Sigmoid colon (tissue), 7 donors: ENCODE measurements around the gene MMP24. TPM values are rescaled to one million over a fixed set of nuclear protein-coding genes. Genes with fewer than 3 reads are reported as not detected.

Experiments
- DNase-seq: peaks from one replicate; pipeline ENCODE4 v3.0.0-alpha.2; 2019
- H3K27ac ChIP-seq, 4 donors: fragments of 200-600 bp; sonication (generic); one replicate each; pipeline ENCODE4 v1.5.1; 2016 to 2019; ENCODE audit warnings: mild to moderate bottlenecking in 1 of 4
- H3K27me3 ChIP-seq, 3 donors: fragments of 200-600 bp; sonication (generic); one replicate each; pipeline ENCODE4 v1.5.1; 2019; ENCODE audit warnings: mild to moderate bottlenecking in 1 of 3
- H3K36me3 ChIP-seq, 4 donors: fragments of 200-600 bp; sonication (generic); one replicate each; pipeline ENCODE4 v1.5.1; 2016 to 2019
- H3K4me1 ChIP-seq, 4 donors: fragments of 200-600 bp; sonication (generic); one replicate each; pipeline ENCODE4 v1.5.1; 2017 to 2019
- H3K4me3 ChIP-seq, 4 donors: fragments of 200-600 bp; sonication (generic); one replicate each; pipeline ENCODE4 v1.5.1; 2017 to 2019; ENCODE audit warnings: mild to moderate bottlenecking in 2 of 4, moderate library complexity in 1 of 4
- H3K9me3 ChIP-seq, 4 donors: fragments of 200-600 bp in 3 of 4; sonication (generic) in 3 of 4; one replicate each; pipeline versions ENCODE4 v1.5.1 to v1.6.1; 2013 to 2019
- EP300 ChIP-seq, 4 donors: sonication (generic); formaldehyde crosslinking; IDR thresholded peaks; one replicate each; pipeline ENCODE4 v1.6.1; 2017; ENCODE audit warnings: antibody characterized with exemption in 4 of 4
- POLR2A ChIP-seq, 2 donors: fragments of 450-650 bp; IDR thresholded peaks; one replicate each; pipeline ENCODE4 v1.6.1; 2016; ENCODE audit warnings: antibody characterized with exemption in 2 of 2, mild to moderate bottlenecking in 2 of 2, moderate library complexity in 2 of 2
- POLR2AphosphoS5 ChIP-seq, 4 donors: sonication (generic); formaldehyde crosslinking; IDR thresholded peaks; one replicate each; pipeline ENCODE4 v1.6.1; 2017; ENCODE audit warnings: antibody characterized with exemption in 4 of 4
- WGBS, 2 donors: extraction: QIAGEN DNeasy Blood & Tissue Kit; methylation state at CpG; one replicate each; pipeline ENCODE4 v1.1.7; 2013; 5-methylcytosine and 5-hydroxymethylcytosine counted together
- intact Hi-C: fragments of 100-400 bp; cut with DNase I; formaldehyde crosslinking; loops from one replicate; pipeline ENCODE4 v1.15.1; 2023
- polyA plus RNA-seq, 3 donors: library from polyadenylated mRNA; stranded (reverse); fragments of 200-250 nt; gene quantifications; one replicate each; pipeline ENCODE4 v1.2.3, GENCODE V29; 2013
- total RNA-seq, 4 donors: library from RNA; depleted of rRNA; stranded (reverse); fragments of >200 nt; gene quantifications; one replicate each; pipeline ENCODE4 v1.1.0, GENCODE V29; 2016
- TF ChIP-seq, protein P1 (sequence below), 4 experiments: fragments of 450-650 bp in 3 of 4; fragments of 200-600 bp in 1 of 4; IDR thresholded peaks; one replicate each; pipeline ENCODE4 v1.5.1; 2016 to 2019; ENCODE audit warnings: antibody characterized with exemption in 4 of 4, mild to moderate bottlenecking in 3 of 4, moderate library complexity in 2 of 4
- donor health status: healthy with polysubstance abuse.
- donor health status: Bipolar disorder and iron deficiency.
- donor health status: healthy.

MMP24 gene
- total and polyA plus RNA-seq, 7 donors, result under 0.01 to 1.4 (median 0.46) TPM

DNA sequence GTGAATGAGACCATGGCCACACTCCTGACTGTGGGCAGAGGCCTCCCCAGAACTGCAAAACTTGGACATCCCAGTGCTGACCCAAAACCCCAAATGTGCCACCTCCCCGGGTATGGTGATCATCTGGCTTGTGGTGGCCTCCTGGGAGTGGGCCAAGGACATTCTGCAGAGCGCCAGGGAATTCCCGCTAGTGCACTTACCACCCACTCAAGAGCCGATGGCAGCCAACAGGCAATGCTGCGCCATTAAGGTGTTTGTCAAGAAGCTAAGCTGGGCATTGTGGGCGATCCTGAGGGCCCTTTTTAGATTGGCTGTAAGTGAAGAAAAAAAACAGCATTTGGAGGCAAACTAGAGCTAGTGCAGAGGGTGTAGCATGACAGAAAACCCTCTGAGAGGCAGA lies 9.4 kb downstream of the MMP24 start:
- Histone ChIP-seq H3K9me3 (no peaks in the 10 kb centered on the region), H3K27ac (no peak overlapping the region), H3K4me1 (peaks cover 0 to 5% (median 0%) of the 10 kb centered on the region in 4 donors), H3K36me3 (peaks cover 0 to 13% (median 5%) of the 10 kb centered on the region in 4 donors), H3K4me3 (no peak overlapping the region), H3K27me3 (no peaks in the 10 kb centered on the region)
- 94 to 96% methylated on average over 6 of the region's 6 CpGs for WGBS, 2 donors
- TF ChIP-seq EP300 (IDR thresholded peaks at IDR 0.05), result no peak
- no peak for TF ChIP-seq POLR2AphosphoS5 (IDR thresholded peaks at IDR 0.05)
- TF ChIP-seq, protein P1, sequence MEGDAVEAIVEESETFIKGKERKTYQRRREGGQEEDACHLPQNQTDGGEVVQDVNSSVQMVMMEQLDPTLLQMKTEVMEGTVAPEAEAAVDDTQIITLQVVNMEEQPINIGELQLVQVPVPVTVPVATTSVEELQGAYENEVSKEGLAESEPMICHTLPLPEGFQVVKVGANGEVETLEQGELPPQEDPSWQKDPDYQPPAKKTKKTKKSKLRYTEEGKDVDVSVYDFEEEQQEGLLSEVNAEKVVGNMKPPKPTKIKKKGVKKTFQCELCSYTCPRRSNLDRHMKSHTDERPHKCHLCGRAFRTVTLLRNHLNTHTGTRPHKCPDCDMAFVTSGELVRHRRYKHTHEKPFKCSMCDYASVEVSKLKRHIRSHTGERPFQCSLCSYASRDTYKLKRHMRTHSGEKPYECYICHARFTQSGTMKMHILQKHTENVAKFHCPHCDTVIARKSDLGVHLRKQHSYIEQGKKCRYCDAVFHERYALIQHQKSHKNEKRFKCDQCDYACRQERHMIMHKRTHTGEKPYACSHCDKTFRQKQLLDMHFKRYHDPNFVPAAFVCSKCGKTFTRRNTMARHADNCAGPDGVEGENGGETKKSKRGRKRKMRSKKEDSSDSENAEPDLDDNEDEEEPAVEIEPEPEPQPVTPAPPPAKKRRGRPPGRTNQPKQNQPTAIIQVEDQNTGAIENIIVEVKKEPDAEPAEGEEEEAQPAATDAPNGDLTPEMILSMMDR (IDR thresholded peaks at IDR 0.05), result no peak
- no peak for TF ChIP-seq POLR2A (IDR thresholded peaks at IDR 0.05)
- no peak for DNase-seq
- intact Hi-C loops, result no loop called here

DNA sequence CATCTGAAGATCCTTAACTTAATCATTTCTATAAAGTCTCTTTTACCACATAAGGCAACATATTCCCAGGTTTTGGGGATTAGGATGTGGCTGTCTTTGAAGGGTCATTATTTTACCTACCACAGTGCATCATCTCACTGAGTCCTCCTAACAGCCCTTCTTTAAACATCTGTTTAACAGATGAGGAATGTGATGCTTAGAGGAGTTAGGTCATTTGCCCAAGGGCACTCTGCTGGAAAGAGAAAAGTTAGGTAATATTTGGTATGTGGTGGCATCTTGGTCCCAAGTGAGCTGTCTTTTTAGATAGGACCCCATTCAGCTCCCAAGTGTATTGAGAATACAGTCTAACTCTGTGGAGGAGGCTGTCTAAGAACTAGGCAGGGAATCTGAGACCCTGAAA lies 11.0 kb downstream of the MMP24 start:
- no peak overlapping the region for H3K27ac ChIP-seq
- H3K27me3 ChIP-seq, result no peaks in the 10 kb centered on the region
- peaks cover 0 to 13% (median 5%) of the 10 kb centered on the region in 4 donors for H3K36me3 ChIP-seq
- peaks cover 0 to 11% (median 0%) of the 10 kb centered on the region in 4 donors for H3K4me1 ChIP-seq
- H3K9me3 ChIP-seq, result no peaks in the 10 kb centered on the region
- intact Hi-C loops, result no loop called here
- H3K4me3 ChIP-seq, result no peak overlapping the region
- no peak for DNase-seq
- TF ChIP-seq, protein P1 (IDR thresholded peaks at IDR 0.05), result no peak
- TF ChIP-seq POLR2A (IDR thresholded peaks at IDR 0.05) (no peak), POLR2AphosphoS5 (IDR thresholded peaks at IDR 0.05) (no peak), EP300 (IDR thresholded peaks at IDR 0.05) (no peak)

DNA sequence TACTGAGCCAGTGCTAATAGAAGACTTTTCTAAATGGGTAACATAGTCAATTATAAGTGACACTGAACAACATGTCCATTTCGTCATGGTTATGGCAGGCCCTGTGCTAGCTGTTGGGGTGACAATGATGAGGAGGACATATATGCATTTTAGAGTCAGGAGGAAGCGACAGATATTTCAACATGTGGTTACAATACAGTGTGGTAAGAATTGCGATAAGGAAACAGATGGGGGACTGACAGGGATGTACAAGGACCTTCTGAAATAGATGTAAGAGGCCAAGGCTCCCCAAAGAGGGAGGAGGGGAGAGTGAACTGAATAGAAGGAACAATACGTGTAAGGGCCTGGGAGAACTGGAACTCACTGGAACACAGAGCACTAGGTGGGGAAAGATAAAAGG lies 11.7 kb downstream of the MMP24 start:
- H3K27ac ChIP-seq, result no peak overlapping the region
- intact Hi-C loops, result no loop called here
- peaks cover 0 to 13% (median 5%) of the 10 kb centered on the region in 4 donors for H3K36me3 ChIP-seq
- 78 to 95% methylated on average over 4 of the region's 4 CpGs for WGBS, 2 donors
- H3K4me1 ChIP-seq, result peaks cover 0 to 11% (median 0%) of the 10 kb centered on the region in 4 donors
- TF ChIP-seq POLR2A (IDR thresholded peaks at IDR 0.05), result no peak
- TF ChIP-seq POLR2AphosphoS5 (IDR thresholded peaks at IDR 0.05), result no peak
- no peaks in the 10 kb centered on the region for H3K27me3 ChIP-seq
- H3K4me3 ChIP-seq, result no peak overlapping the region
- no peak for DNase-seq
- no peaks in the 10 kb centered on the region for H3K9me3 ChIP-seq

DNA sequence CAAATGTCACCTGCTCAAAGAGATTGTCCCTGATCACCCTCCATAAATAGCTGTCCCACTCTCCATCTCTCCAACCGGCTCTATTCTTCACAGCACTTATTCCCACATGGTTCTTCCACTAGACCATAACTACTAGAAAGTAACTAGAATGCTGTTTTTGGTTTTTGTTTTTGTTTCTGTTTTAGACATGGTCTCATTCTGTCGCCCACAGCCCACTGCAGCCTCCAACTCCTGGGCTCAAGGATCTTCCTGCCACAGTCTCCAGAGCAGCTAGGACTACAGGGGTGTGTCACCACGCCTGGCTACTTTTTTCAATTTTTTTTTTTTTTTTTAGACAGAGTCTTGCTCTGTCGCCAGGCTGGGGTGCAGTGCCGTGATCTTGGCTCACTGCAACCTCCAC lies 12.2 kb downstream of the MMP24 start:
- Histone ChIP-seq H3K9me3 (no peaks in the 10 kb centered on the region), H3K4me3 (no peak overlapping the region), H3K36me3 (peaks cover 0 to 13% (median 5%) of the 10 kb centered on the region in 4 donors), H3K4me1 (peaks cover 0 to 11% (median 0%) of the 10 kb centered on the region in 4 donors), H3K27me3 (no peaks in the 10 kb centered on the region), H3K27ac (no peak overlapping the region)
- TF ChIP-seq EP300 (IDR thresholded peaks at IDR 0.05) (no peak), POLR2A (IDR thresholded peaks at IDR 0.05) (no peak), POLR2AphosphoS5 (IDR thresholded peaks at IDR 0.05) (no peak)
- TF ChIP-seq, protein P1 (IDR thresholded peaks at IDR 0.05), result no peak
- DNase-seq, result no peak
- intact Hi-C loops, result no loop called here
- 84 to 90% methylated on average over 5 of the region's 5 CpGs for WGBS, 2 donors

DNA sequence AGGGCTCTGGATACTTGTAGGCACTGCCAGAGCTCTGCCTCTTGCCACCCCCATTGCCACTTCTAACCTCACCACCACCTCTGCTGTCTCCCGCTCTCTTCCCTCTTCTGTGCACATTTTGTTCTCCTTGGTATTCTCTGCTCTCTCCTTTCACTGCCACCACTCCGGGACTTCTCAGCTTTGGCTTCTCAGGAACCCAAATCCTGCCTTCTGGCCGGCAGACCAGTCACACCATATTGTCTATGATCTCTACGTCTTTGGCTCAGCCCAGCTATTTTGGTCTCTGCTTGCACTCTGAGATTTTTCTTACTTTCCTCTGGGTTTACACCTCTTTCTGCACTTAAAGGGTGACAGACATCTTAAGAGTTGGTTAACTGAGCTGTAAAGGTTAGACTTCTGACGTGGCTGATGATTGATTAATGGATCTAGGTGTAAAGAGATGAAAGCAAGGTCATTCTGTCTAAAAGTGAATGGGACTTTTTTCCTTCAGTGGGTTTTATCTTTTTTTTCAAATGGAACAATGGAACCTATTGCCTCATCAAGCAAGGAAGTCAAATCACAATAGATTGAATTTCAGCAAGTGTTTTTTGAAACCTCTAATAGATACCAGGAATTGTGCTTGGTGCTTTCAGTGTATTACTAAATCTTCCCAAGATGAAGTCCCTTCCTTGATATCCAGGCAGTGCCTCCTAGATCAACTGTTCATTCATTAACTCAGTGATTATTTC lies 13.8 kb downstream of the MMP24 start:
- WGBS, 2 donors, result 79 to 86% methylated on average over 5 of the region's 5 CpGs
- Histone ChIP-seq H3K9me3 (no peaks in the 10 kb centered on the region), H3K4me1 (peaks cover 0 to 11% (median 0%) of the 10 kb centered on the region in 4 donors), H3K4me3 (no peak overlapping the region), H3K27ac (no peak overlapping the region), H3K27me3 (no peaks in the 10 kb centered on the region), H3K36me3 (peaks cover 0 to 12% (median 5%) of the 10 kb centered on the region in 4 donors)
- no peak for DNase-seq
- no peak for TF ChIP-seq POLR2A (IDR thresholded peaks at IDR 0.05)
- no peak for TF ChIP-seq EP300 (IDR thresholded peaks at IDR 0.05)
- TF ChIP-seq, protein P1 (IDR thresholded peaks at IDR 0.05), result no peak
- no peak for TF ChIP-seq POLR2AphosphoS5 (IDR thresholded peaks at IDR 0.05)
- intact Hi-C loops, result no loop called here
